Measurements from ENCODE around the gene HLA-DQB1.
"Not testable (repeated sequence)": the region's sequence is repeated elsewhere in the genome, so short reads cannot be mapped to it uniquely, and the experiment has no call there.

The HLA-DQB1 gene

DNA sequence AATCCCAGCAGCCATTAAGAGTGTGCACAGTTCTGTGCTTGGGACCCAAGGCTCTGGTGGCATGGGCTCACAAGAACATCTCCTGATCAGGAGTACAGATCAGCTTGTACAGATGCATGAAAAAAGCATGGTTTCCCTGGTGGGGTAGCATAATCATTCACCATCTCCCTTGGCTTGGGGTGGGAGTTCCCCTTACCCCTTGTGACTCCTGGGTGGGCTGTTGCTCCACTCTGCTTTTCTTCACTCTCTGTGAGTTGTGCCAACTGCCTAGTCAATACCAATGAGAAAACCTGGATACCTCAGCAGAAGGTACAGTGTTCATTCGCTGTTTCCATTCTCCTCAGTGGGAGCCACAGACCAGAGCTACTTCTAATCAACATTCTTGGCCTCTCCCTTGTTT, 13.6 kb upstream of the HLA-DQB1 start:
- Histone ChIP-seq H3K36me3 (replicated peaks) (no peaks in the 10 kb centered on the region), H3K4me3 (ENCODE audit: low read depth, low read length) (no peak overlapping the region), H3K27ac (no peak overlapping the region), H3K27me3 (replicated peaks) (no peaks in the 10 kb centered on the region)
- in situ Hi-C loops (cut with HindIII; ENCODE audit: low pct_ligation_motif_present, low sequenced_read_pairs), result no loop called here
- no peak for DNase-seq
- TF ChIP-seq, protein P1, sequence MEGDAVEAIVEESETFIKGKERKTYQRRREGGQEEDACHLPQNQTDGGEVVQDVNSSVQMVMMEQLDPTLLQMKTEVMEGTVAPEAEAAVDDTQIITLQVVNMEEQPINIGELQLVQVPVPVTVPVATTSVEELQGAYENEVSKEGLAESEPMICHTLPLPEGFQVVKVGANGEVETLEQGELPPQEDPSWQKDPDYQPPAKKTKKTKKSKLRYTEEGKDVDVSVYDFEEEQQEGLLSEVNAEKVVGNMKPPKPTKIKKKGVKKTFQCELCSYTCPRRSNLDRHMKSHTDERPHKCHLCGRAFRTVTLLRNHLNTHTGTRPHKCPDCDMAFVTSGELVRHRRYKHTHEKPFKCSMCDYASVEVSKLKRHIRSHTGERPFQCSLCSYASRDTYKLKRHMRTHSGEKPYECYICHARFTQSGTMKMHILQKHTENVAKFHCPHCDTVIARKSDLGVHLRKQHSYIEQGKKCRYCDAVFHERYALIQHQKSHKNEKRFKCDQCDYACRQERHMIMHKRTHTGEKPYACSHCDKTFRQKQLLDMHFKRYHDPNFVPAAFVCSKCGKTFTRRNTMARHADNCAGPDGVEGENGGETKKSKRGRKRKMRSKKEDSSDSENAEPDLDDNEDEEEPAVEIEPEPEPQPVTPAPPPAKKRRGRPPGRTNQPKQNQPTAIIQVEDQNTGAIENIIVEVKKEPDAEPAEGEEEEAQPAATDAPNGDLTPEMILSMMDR (IDR thresholded peaks at IDR 0.05; ENCODE audit: low read depth, low read length, missing control alignments), result no peak

DNA sequence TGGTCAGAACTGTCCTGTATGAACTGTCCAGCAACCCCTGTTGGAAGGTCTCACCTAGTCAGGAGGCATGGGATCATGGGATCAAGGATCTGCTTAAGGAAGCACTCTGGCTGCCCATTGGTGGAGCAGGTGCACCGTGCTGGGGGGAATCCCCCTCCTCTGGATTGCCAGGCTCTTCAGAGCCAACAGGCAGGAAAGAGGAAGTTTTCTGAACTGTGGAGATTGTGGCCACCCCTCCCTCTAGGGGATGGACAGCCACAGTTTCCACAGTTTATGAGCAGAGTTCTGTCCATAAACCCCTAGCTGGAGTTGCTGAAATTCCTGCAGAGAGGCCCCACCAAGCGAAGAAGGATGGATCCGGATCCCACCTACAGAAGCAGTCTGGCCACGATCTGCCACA, 13.0 kb upstream of the HLA-DQB1 start:
- Histone ChIP-seq H3K27ac (no peak overlapping the region), H3K36me3 (replicated peaks) (no peaks in the 10 kb centered on the region), H3K4me3 (ENCODE audit: low read depth, low read length) (no peak overlapping the region), H3K27me3 (replicated peaks) (no peaks in the 10 kb centered on the region)
- DNase-seq, result no peak
- in situ Hi-C loops (cut with HindIII; ENCODE audit: low pct_ligation_motif_present, low sequenced_read_pairs), result no loop called here
- TF ChIP-seq, protein P1 (IDR thresholded peaks at IDR 0.05; ENCODE audit: low read depth, low read length, missing control alignments), result no peak

DNA sequence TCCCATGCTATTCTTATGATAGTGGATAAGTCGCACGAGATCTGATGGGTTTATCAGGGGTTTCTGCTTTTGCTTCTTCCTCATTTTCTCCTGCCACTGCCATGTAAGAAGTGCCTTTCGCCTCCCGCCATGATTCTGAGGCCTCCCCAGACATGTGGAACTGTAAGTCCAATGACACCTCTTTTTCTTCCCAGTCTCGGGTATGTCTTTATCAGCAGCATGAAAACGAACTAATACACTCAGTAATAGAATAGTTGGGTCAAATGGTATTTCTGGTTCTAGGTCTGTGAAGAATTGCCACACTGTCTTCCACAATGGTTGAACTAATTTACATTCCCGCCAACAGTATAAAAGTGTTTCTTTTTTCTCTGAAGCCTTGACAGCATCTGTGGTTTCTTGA, 7.7 kb upstream of the HLA-DQB1 start:
- H3K27me3 ChIP-seq (replicated peaks); in situ Hi-C loops (cut with HindIII; ENCODE audit: low pct_ligation_motif_present, low sequenced_read_pairs): not testable (repeated sequence)

DNA sequence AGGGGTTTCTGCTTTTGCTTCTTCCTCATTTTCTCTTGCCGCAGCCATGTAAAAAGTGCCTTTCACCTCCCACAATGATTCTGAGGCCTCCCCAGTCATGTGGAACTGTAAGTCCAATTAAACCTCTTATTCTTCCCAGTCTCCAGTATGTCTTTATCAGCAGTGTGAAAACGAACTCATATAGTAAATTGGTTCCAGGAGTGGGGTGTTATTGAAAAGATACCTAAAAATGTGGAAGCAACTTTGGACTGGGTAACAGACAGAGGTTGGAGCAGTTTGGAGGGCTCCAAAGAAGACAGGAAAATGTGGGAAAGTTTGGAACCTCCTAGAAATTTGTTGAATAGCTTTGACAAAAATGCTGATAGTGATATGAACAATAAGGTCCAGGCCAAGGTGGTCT, 5.5 kb upstream of the HLA-DQB1 start:
- in situ Hi-C loops (cut with HindIII; ENCODE audit: low pct_ligation_motif_present, low sequenced_read_pairs); H3K27ac ChIP-seq; DNase-seq: not testable (repeated sequence)

More for the DNA sequence above, 7.7 kb upstream of the HLA-DQB1 start:
- H3K36me3 ChIP-seq (replicated peaks); DNase-seq; H3K4me3 ChIP-seq (ENCODE audit: low read depth, low read length); H3K27ac ChIP-seq: not testable (repeated sequence)

DNA sequence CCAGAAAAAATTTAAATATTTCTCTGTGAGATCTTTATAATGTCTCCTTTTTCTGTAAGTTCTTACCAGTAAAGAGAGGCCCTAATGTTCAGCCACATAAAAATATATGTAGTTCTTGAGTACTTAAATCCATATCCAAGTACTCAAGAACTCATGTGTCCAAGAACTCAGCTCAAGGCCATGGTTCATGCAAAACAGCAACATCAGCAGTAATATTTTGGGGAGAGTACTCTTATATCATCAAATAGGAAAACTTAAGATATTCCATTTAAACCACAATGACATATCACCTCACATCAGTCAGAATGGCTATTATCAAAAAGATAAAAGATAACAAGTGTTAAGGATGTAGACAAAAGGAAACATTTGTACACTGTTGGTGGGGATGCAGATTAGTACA, 3.4 kb upstream of the HLA-DQB1 start:
- in situ Hi-C loops (cut with HindIII; ENCODE audit: low pct_ligation_motif_present, low sequenced_read_pairs), result loop anchor here (10.0 kb wide), 1 partner anchor 85 kb away; no protein-coding TSS in a partner anchor
- Histone ChIP-seq H3K27ac (no peak overlapping the region), H3K27me3 (replicated peaks) (no peaks in the 10 kb centered on the region), H3K4me3 (ENCODE audit: low read depth, low read length) (no peak overlapping the region), H3K36me3 (replicated peaks) (no peaks in the 10 kb centered on the region)
- DNase-seq, result no peak
- TF ChIP-seq, protein P1 (IDR thresholded peaks at IDR 0.05; ENCODE audit: low read depth, low read length, missing control alignments), result no peak

More for the DNA sequence above, 5.5 kb upstream of the HLA-DQB1 start:
- H3K36me3 ChIP-seq (replicated peaks); H3K27me3 ChIP-seq (replicated peaks); H3K4me3 ChIP-seq (ENCODE audit: low read depth, low read length): not testable (repeated sequence)

- Histone ChIP-seq H3K36me3 (replicated peaks) (no peaks in the 10 kb centered on the region), H3K27me3 (replicated peaks) (no peaks in the 10 kb centered on the region), H3K4me3 (ENCODE audit: low read depth, low read length) (no peak overlapping the region), H3K27ac (no peak overlapping the region)
- in situ Hi-C loops (cut with HindIII; ENCODE audit: low pct_ligation_motif_present, low sequenced_read_pairs), result loop anchor here (10.0 kb wide), 1 partner anchor 86 kb away; no protein-coding TSS in a partner anchor
- TF ChIP-seq, protein P1 (IDR thresholded peaks at IDR 0.05; ENCODE audit: low read depth, low read length, missing control alignments), result no peak
- no peak for DNase-seq
These were observed 2.8 kb upstream of the HLA-DQB1 start for GRCh38 chr6:32669240-32669639.

DNA sequence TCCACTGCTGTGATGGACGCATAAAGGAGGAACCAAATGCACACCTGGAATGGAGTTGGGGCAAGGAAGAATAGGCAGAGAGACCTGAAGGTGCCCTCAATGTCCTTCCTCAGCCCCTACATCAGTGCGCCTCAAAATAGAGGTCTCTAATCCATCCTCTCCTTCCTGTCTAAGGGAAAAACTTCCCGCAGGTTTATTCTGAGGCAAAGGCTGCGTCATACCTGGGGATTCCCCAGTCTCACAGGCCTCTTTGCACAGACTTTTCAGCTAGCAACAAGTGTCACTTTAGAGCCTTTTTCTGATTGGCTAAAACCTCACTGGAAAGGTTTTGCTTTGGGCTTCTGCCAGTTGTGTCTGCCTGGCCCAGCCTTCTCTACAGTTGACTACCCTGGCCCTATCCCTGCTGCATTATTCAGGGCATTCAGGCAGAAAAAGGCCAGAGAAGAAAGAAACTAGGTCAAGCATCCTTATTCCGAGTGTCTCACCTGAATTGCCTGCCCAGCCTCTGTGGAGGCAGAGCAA, 1.8 kb upstream of the HLA-DQB1 start:
- in situ Hi-C loops (cut with HindIII; ENCODE audit: low pct_ligation_motif_present, low sequenced_read_pairs), result loop anchor here (10.0 kb wide), 1 partner anchor 87 kb away; no protein-coding TSS in a partner anchor
- Histone ChIP-seq H3K27me3 (replicated peaks) (no peaks in the 10 kb centered on the region), H3K36me3 (replicated peaks) (no peaks in the 10 kb centered on the region), H3K27ac (no peak overlapping the region), H3K4me3 (ENCODE audit: low read depth, low read length) (no peak overlapping the region)
- TF ChIP-seq, protein P1 (IDR thresholded peaks at IDR 0.05; ENCODE audit: low read depth, low read length, missing control alignments), result no peak
- no peak for DNase-seq

Measured in brain microvascular endothelial cell (primary cell).